AG09309 (cell line): Measurements from ENCODE around the gene CYTH4.

ENCODE experiments used
- DNase-seq: peaks from one replicate; pipeline ENCODE4 v3.0.0-alpha.2; 2010; ENCODE audit warnings: low read depth
- H3K4me3 ChIP-seq: 2 replicates; pipeline ENCODE4 v1.5.1; 2011; ENCODE audit warnings: mild to moderate bottlenecking, low read depth, low read length, moderate library complexity; ENCODE audit not compliant: control insufficient read depth
- TF ChIP-seq, protein P1 (sequence below): IDR thresholded peaks from 2 replicates; pipeline ENCODE4 v1.5.1; 2011; ENCODE audit warnings: mild to moderate bottlenecking, low read depth, low read length, inconsistent platforms; ENCODE audit not compliant: insufficient read depth, control insufficient read depth; ENCODE audit errors: missing control alignments

Gene CYTH4

GRCh38 chr22:37363261-37363992 lies 81.1 kb downstream of the CYTH4 start:
- no peak overlapping the region for H3K4me3 ChIP-seq
- TF ChIP-seq, protein P1, sequence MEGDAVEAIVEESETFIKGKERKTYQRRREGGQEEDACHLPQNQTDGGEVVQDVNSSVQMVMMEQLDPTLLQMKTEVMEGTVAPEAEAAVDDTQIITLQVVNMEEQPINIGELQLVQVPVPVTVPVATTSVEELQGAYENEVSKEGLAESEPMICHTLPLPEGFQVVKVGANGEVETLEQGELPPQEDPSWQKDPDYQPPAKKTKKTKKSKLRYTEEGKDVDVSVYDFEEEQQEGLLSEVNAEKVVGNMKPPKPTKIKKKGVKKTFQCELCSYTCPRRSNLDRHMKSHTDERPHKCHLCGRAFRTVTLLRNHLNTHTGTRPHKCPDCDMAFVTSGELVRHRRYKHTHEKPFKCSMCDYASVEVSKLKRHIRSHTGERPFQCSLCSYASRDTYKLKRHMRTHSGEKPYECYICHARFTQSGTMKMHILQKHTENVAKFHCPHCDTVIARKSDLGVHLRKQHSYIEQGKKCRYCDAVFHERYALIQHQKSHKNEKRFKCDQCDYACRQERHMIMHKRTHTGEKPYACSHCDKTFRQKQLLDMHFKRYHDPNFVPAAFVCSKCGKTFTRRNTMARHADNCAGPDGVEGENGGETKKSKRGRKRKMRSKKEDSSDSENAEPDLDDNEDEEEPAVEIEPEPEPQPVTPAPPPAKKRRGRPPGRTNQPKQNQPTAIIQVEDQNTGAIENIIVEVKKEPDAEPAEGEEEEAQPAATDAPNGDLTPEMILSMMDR: no peak
- DNase-seq: no peak
